Common myeloid progenitor, CD34-positive (primary cell): ENCODE data around the gene UBE2S.

ENCODE experiments used
- CTCF ChIA-PET: fragments of 350-600 bp; sonication (Branson Sonifier 250); formaldehyde crosslinking; loops from one replicate; lab custom pipeline; 2021; ENCODE audit warnings: antibody characterized with exemption; lab: Charles Lee
- POLR2A ChIA-PET: fragments of 350-600 bp; sonication (Branson Sonifier 250); formaldehyde crosslinking; loops from one replicate; lab custom pipeline; 2021; ENCODE audit warnings: antibody characterized with exemption; lab: Charles Lee
- DNase-seq, 3 donors: peaks; one replicate each; pipeline versions ENCODE4 v3.0.0 to v3.0.0-alpha.2; 2013
- H3K27ac ChIP-seq, 2 experiments: 1 replicate in 1 of 2; 2 replicates in 1 of 2; pipeline ENCODE4 v1.7.0; 2013; ENCODE audit warnings: inconsistent platforms in 2 of 2, low read length in 2 of 2, mild to moderate bottlenecking in 2 of 2, low read depth in 1 of 2, moderate library complexity in 1 of 2; ENCODE audit not compliant: severe bottlenecking in 2 of 2, insufficient read depth in 1 of 2, poor library complexity in 1 of 2
- H3K27me3 ChIP-seq, 5 experiments: replicated peaks in 2 of 5; 1 replicate in 3 of 5; 2 replicates in 2 of 5; pipeline versions ENCODE4 v1.6.1 to v1.7.0; 2013; ENCODE audit warnings: low read length in 4 of 5, mild to moderate bottlenecking in 2 of 5, moderate library complexity in 2 of 5, inconsistent platforms in 1 of 5; ENCODE audit not compliant: insufficient read depth in 5 of 5, control insufficient read depth in 4 of 5
- H3K36me3 ChIP-seq, 4 experiments: 1 replicate in 2 of 4; 2 replicates in 2 of 4; pipeline versions ENCODE4 v1.6.1 to v1.7.0; 2013; ENCODE audit warnings: low read length in 3 of 4, control low read depth in 1 of 4, mild to moderate bottlenecking in 1 of 4; ENCODE audit not compliant: control insufficient read depth in 4 of 4, insufficient read depth in 4 of 4
- H3K4me1 ChIP-seq, 4 experiments: 1 replicate in 3 of 4; 2 replicates in 1 of 4; pipeline versions ENCODE4 v1.6.1 to v1.7.1; 2013; ENCODE audit warnings: low read length in 3 of 4, mild to moderate bottlenecking in 3 of 4, control low read depth in 1 of 4, inconsistent platforms in 1 of 4, moderate library complexity in 1 of 4; ENCODE audit not compliant: control insufficient read depth in 4 of 4, insufficient read depth in 4 of 4; ENCODE audit errors: control extremely low read depth in 1 of 4
- H3K4me3 ChIP-seq, 7 experiments: 1 replicate in 4 of 7; 2 replicates in 3 of 7; pipeline versions ENCODE4 v1.5.1 to v1.7.0; 2013; ENCODE audit warnings: mild to moderate bottlenecking in 7 of 7, low read length in 6 of 7, moderate library complexity in 6 of 7, inconsistent platforms in 2 of 7, low read depth in 2 of 7, control low read depth in 1 of 7; ENCODE audit not compliant: insufficient read depth in 4 of 7, control insufficient read depth in 1 of 7; ENCODE audit errors: extremely low read depth in 1 of 7
- H3K9me3 ChIP-seq, 5 experiments: 1 replicate in 4 of 5; 2 replicates in 1 of 5; pipeline versions ENCODE4 v1.6.1 to v1.7.1; 2013; ENCODE audit warnings: low read length in 4 of 5, mild to moderate bottlenecking in 2 of 5, inconsistent platforms in 1 of 5, low read depth in 1 of 5, moderate library complexity in 1 of 5; ENCODE audit not compliant: control insufficient read depth in 4 of 5, insufficient read depth in 2 of 5; ENCODE audit errors: control extremely low read depth in 1 of 5
- WGBS: methylation state at CpG from one replicate; pipeline ENCODE4 v1.1.5; 2013; ENCODE audit not compliant: insufficient coverage; 5-methylcytosine and 5-hydroxymethylcytosine counted together

Gene UBE2S

DNA sequence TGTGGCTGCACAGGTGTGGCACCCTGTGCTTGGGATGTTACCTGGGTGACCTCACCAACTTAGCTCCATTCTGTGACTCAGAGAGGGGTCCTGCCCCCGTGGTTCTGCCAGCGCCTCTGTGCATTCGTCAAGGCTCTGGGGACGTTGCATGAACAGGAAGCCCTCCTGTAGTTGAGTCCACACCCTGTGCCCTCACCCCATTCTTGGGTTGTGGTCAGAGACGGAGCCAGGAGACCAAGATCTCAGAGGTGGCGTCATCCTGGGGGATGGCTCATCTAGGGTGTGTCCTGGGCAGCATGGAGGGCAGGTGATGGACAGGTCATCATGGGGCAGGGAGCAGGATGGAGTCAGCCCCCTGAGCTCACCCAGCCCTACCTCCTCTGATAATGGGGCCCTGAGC, 55.5 kb downstream of the UBE2S start:
- WGBS, result 53% methylated on average over 4 of the region's 6 CpGs
- no peak overlapping the region for H3K27ac ChIP-seq
- H3K27me3 ChIP-seq, result peaks cover 4 to 57% (median 26%) of the 10 kb centered on the region in 5 experiments
- POLR2A ChIA-PET, result no interaction called here
- H3K4me3 ChIP-seq, result no peak overlapping the region
- H3K36me3 ChIP-seq, result peaks cover 0 to 8% (median 4%) of the 10 kb centered on the region in 4 experiments
- CTCF ChIA-PET, result interaction anchor here (0.6 to 1.9 kb wide), 6 partner anchors 8 to 74 kb away, joined by 3 to 7 read pairs (median 3); partner anchors contain the start of gene TMEM238
- H3K9me3 ChIP-seq, result no peaks in the 10 kb centered on the region
- peaks cover 0 to 20% (median 15%) of the 10 kb centered on the region in 4 experiments for H3K4me1 ChIP-seq
- no peak for DNase-seq

DNA sequence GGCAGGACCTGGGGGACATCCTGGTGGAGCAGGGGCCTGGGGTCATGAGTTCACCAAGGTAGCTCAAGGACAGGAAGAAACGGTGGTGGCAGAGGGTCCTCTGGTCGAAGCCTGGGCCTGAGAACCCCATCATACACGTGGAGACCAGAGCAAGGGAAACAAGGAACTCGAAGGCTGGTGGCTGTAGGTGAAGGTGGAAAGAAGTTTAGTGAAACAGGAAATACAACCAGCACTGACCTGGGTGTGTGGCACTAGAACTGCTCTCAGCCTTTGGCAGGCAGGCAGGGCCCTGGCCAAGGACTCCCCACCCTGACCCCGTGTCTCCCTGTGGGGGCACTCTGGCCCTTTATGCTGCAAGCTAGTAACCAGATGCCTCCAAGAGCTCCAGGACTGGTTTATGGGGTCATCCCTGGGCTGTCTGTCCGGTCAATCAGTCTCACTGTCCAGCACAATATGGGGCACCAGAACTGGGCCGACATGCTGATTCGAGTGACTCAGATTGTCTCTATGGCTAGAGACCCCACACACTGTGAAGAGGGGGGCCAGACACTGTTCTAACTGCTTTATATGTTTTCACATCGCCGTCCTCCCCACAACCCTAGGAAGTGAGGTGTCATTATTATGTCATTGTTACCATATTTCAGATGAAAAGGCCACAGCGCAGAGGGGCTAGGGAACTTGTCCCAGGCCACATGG, 56.8 kb downstream of the UBE2S start:
- no peaks in the 10 kb centered on the region for H3K9me3 ChIP-seq
- peaks cover 0 to 20% (median 15%) of the 10 kb centered on the region in 4 experiments for H3K4me1 ChIP-seq
- H3K36me3 ChIP-seq, result peaks cover 0 to 15% (median 9%) of the 10 kb centered on the region in 4 experiments
- no peak for DNase-seq
- no peak overlapping the region for H3K27ac ChIP-seq
- no peak overlapping the region for H3K4me3 ChIP-seq
- ChIA-PET POLR2A (no interaction called here), CTCF (interaction anchor here (1.5 to 1.9 kb wide), 4 partner anchors 9 to 49 kb away, joined by 4 to 7 read pairs (median 5); partner anchors contain the start of gene KMT5C)
- 71% methylated on average over 10 of the region's 11 CpGs for WGBS
- H3K27me3 ChIP-seq, result peaks cover 4 to 45% (median 26%) of the 10 kb centered on the region in 5 experiments
